WI38 (cell line): ENCODE measurements around the gene MTCH2.
"Not testable (repeated sequence)": the region's sequence is repeated elsewhere in the genome, so short reads cannot be mapped to it uniquely, and the experiment has no call there.

Experiments
- H3K4me3 ChIP-seq: 2 replicates; pipeline ENCODE4 v1.5.1; 2011; ENCODE audit warnings: low read depth, mild to moderate bottlenecking, control low read depth, low read length
- TF ChIP-seq, protein P1 (sequence below): IDR thresholded peaks from 2 replicates; pipeline ENCODE4 v1.5.1; 2012; ENCODE audit warnings: low read depth, mild to moderate bottlenecking, control low read depth, low read length

Gene MTCH2

DNA sequence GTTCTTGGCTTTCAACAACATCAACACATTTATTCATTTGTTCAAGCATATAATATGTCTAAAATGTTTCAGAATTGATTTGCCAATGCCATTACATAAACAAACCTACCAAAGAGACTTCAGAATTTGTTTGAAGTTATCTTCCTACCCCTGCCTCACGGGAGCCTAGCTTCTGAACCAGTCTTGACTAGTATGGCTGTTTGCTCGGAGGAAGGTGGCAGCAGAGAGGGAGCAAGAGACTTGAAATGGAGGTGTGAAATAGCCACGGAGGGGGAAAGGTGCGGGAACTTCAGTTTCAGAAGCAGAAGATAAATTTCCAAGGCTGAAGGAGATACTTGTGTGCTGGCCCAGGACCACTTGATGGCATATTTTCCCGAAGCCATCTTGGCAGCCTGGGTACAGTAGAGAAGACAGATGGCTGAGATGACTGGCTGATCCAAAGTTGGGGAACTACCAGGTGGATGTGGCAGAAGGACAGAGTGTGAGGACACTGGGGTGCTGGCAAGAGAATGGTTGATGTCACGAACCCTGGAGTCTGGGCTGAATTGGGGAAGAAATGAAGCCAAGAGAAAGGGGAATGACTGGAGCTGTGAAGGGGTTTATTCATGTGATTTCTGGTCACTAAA, 14.0 kb upstream of the MTCH2 start:
- TF ChIP-seq, protein P1, sequence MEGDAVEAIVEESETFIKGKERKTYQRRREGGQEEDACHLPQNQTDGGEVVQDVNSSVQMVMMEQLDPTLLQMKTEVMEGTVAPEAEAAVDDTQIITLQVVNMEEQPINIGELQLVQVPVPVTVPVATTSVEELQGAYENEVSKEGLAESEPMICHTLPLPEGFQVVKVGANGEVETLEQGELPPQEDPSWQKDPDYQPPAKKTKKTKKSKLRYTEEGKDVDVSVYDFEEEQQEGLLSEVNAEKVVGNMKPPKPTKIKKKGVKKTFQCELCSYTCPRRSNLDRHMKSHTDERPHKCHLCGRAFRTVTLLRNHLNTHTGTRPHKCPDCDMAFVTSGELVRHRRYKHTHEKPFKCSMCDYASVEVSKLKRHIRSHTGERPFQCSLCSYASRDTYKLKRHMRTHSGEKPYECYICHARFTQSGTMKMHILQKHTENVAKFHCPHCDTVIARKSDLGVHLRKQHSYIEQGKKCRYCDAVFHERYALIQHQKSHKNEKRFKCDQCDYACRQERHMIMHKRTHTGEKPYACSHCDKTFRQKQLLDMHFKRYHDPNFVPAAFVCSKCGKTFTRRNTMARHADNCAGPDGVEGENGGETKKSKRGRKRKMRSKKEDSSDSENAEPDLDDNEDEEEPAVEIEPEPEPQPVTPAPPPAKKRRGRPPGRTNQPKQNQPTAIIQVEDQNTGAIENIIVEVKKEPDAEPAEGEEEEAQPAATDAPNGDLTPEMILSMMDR: no peak
- H3K4me3 ChIP-seq: no peak overlapping the region

DNA sequence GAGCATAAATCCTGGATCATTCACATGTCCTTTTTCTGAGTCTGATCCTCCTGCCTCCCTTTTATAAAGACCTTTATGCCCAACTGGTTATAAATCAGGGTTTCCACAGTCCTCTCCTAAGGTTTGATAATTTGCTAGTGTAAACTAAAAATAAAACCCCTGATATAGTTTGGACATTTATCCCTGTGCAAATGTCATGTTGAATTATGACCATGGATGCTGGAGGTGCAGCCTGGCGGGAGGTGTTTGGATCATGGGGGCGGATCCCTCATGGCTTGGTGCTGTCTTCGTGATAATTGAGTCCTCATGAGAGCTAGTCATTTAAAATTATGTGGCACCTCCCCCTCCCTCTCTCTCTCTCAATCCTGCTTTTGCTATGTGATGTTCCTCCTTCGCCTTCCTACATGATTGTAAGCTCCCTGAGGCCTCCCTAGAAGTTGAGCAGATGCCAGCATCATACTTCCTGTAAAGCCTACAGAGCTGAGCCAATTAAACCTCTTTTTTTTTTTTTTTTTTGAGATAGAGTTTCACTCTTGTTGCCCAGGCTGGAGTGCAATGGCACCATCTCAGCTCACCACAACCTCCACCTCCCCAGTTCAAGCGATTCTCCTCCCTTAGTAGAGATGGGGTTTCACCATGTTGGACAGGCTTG, 9.6 kb upstream of the MTCH2 start:
- H3K4me3 ChIP-seq: no peak overlapping the region
- TF ChIP-seq, protein P1: no peak

DNA sequence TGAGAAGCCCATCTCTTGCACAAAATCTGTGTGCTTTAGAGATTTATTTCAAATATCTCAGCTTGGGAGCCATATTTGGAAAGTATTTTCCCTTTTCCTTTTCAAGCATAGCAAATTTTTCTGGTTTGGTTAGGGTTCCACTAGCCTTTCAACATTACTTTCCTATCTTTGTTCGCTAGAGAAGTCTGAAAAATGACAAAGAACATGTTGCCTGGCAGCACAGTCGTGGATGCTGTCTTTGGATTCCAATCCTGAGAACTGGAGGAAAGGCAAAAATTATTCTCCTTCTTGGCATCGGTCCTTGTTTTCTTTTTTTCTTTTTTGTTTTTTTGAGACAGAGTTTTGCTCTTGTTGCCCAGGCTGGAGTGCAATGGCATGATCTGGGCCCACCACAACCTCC, 6.9 kb upstream of the MTCH2 start:
- H3K4me3 ChIP-seq: no peak overlapping the region
- TF ChIP-seq, protein P1: no peak

DNA sequence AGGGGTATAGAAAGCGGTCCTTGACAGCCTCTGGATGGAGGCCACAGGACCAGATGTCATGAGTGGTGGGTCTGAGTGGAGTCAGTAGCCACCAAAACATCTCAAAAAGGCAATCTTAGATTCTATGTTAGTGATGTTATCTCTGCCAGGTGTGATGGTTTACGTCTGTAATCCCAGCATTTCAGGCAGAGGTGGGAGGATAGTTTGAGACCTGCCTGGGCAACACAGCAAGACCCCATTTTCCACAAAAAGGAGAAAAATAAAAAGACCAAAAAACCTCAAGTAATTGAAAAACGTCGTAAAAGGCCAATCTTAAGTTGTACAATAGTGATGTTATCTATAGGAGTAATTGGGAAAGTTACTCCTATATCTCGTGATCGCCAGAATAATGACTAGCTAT, 3.7 kb upstream of the MTCH2 start:
- H3K4me3 ChIP-seq: no peak overlapping the region
- TF ChIP-seq, protein P1: no peak

DNA sequence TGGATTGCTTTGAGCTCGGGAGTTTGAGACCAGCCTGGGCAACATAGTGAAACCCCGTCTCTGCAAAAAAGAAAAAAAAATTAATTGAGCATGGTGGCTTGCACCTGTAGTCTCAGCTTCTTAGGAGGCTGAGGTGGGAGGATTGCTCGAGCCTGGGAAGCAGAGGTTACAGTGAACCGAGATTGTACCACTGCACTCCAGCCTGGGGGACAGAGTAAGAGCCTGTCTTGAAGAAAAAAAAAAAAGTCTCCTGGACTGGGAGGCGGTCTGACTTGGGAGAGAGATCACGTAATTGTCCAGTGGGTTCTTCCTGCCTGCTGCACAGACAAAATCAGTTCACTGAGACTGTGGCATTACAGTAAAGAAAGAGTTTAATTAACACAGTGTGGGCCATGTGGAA, 3.1 kb upstream of the MTCH2 start:
- TF ChIP-seq, protein P1: no peak
- no peak overlapping the region for H3K4me3 ChIP-seq

DNA sequence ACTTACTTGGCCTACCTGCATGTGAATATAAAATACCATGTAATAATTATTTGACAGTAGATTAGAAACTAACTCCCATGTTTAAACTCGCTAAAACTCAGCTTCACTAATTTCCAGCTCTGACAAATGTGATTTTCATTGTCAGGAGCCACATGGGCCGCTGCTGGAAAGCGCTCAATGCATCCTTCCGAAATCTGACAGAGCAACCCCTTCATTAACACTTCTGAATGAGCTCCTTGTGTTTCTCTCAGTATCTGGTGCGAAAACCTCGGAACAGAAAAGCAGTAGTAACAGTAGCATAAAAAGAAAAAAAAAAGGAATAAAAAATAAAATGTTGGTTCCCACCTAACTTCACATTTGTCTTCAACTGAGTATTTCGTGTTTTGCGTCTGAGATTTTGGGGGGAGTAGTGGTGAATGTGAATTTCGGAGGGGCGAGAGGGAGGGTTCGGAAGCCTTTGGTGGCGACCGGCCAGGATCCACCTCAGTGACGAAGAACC, 710 bp downstream of the MTCH2 start:
- TF ChIP-seq, protein P1: no peak
- peak overlapping the region; percentile 89 for H3K4me3 ChIP-seq

DNA sequence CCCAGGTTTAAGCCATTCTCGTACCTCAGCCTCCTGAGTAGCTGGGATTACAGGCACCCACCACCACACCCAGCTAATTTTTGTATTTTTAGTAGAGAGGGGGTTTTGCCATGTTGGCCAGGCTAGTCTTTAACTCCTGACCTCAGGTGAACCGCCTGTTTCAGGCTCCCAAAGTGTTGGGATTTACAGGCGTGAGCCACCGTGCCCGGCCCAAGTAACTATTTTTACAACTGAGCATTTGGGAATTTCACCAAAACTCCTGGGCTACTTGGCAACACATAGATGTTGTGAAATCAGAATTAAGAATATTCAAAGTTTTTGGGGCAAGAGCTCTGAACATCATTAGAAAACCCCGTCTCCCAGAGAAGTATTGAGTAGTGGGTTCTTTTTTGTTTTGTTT, 1.9 kb downstream of the MTCH2 start:
- not testable (repeated sequence) for H3K4me3 ChIP-seq

DNA sequence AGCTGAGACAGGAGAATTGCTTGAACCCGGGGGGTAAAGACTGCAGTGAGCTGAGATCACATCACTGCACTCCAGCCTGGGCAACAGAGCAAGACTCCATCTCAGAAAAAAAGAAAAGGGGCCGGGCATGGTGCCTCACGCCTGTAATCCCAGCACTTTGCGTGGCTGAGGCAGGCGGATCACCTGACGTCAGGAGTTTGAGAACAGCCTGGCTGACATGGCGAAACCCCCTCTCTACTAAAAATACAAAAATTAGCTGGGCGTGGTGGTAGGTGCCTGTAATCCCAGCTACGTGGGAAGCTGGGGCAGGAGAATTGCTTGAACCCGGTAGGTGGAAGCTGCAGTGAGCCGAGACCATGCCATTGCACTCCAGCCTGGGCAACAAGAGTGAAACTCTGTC, 6.0 kb downstream of the MTCH2 start:
- H3K4me3 ChIP-seq: not testable (repeated sequence)
